ENCODE results near the gene PLCB4.

GRCh38 chr20:9453201-9453600, 384.3 kb downstream of the PLCB4 start:
- TF ChIP-seq CTCF (conservative IDR thresholded peaks at IDR 0.05) (no peak), EZH2 (IDR thresholded peaks at IDR 0.05; ENCODE audit: low read depth) (no peak)

Data from PC-9 (cell line).